Left ventricle myocardium inferior (tissue), 1 donor: ENCODE results near the gene DENND1A. TPM values are rescaled to one million over a fixed set of nuclear protein-coding genes. Genes with fewer than 3 reads are reported as not detected.

Experiments used
- DNase-seq: peaks from one replicate; pipeline ENCODE4 v3.0.0-alpha.2; 2020
- H3K27ac ChIP-seq: fragments of 200-600 bp; replicated peaks from 2 replicates; pipeline ENCODE4 v1.8.0; 2021
- H3K27me3 ChIP-seq: fragments of 200-600 bp; 2 replicates; pipeline ENCODE4 v1.8.0; 2021; ENCODE audit warnings: low read depth
- H3K36me3 ChIP-seq: fragments of 200-600 bp; 2 replicates; pipeline ENCODE4 v1.8.0; 2021
- H3K4me1 ChIP-seq: fragments of 200-600 bp; 2 replicates; pipeline ENCODE4 v1.8.0; 2021
- H3K4me3 ChIP-seq: fragments of 200-600 bp; 2 replicates; pipeline ENCODE4 v1.8.0; 2021; ENCODE audit warnings: mild to moderate bottlenecking, moderate library complexity
- H3K9me3 ChIP-seq: fragments of 200-600 bp; replicated peaks from 2 replicates; pipeline ENCODE4 v1.8.0; 2021
- CTCF ChIP-seq: fragments of 200-600 bp; IDR thresholded peaks from 2 replicates; pipeline ENCODE4 v1.8.0; 2021; ENCODE audit warnings: antibody characterized with exemption, mild to moderate bottlenecking, borderline replicate concordance
- intact Hi-C: fragments of 100-400 bp; cut with micrococcal nuclease; formaldehyde crosslinking; loops from one replicate; pipeline ENCODE4 v1.11.0; 2022
- total RNA-seq: library from RNA; stranded (reverse); fragmentation: NEBNext Ultra II Directional; extraction: Animal tissue kit (Norgen Biotek cat#: 25700); gene quantifications from one replicate; pipeline ENCODE4 v1.2.1, GENCODE V29; 2021
- donor health status: DM: no; HTN: yes; CAD: no; lungs with severe emphysema.

Gene DENND1A
- total RNA-seq, 1 donor from 2014 or later = 12.2 TPM

DNA sequence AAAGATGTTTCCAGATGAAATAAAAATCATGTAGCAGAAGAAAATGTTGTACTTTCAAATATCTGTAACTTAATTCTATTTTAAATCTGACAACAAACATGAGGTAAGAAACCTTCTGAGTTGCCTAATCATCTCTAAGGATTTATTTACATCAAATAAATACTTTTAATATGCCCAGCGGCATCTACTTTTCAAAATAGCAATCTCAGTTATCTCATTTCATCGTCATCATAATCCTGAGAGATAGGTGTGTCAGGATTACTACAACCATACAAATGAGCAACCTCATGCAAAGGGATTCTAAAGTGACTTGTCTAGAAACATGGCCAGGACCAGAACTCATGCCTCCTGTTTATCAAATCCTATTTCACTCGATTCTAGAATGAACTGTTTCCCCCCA is 49.5 kb downstream of the DENND1A start:
- Histone ChIP-seq H3K27ac (no peak overlapping the region), H3K9me3 (no peaks in the 10 kb centered on the region), H3K36me3 (peaks cover 21% of the 10 kb centered on the region), H3K4me3 (no peak overlapping the region), H3K27me3 (no peaks in the 10 kb centered on the region), H3K4me1 (peaks cover 9% of the 10 kb centered on the region)
- intact Hi-C loops = no loop called here
- no peak for TF ChIP-seq CTCF
- no peak for DNase-seq

- no peak overlapping the region for H3K4me3 ChIP-seq
- intact Hi-C loops = no loop called here
- H3K27ac ChIP-seq = no peak overlapping the region
- H3K27me3 ChIP-seq = no peaks in the 10 kb centered on the region
- H3K4me1 ChIP-seq = no peaks in the 10 kb centered on the region
- no peak for TF ChIP-seq CTCF
- no peak for DNase-seq
- H3K36me3 ChIP-seq = peaks cover 27% of the 10 kb centered on the region
- no peaks in the 10 kb centered on the region for H3K9me3 ChIP-seq
Observed at GRCh38 chr9:123876750-123877149, 53.2 kb downstream of the DENND1A start.

DNA sequence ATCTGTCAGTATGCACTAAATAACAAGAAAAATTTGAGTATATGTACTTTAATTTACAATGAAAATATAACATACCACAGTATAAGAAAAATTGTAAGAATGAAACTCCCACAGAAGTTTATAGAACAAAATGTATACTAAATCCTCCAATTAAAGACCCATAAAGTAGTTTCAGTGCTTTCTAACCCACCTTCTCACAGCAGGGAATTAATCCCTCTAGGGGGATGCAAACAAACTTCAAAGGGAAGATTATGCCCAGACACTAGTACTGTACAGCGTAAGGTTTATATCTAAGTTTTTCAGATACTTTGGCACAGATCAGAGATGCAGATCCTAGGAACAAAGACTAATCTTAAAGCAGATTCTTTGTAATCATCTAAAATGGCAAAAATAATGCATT is 57.2 kb downstream of the DENND1A start:
- Histone ChIP-seq H3K27me3 (no peaks in the 10 kb centered on the region), H3K9me3 (no peaks in the 10 kb centered on the region), H3K27ac (no peak overlapping the region), H3K4me3 (no peak overlapping the region), H3K4me1 (peaks cover 9% of the 10 kb centered on the region), H3K36me3 (peaks cover 25% of the 10 kb centered on the region)
- no peak for DNase-seq
- intact Hi-C loops = no loop called here
- no peak for TF ChIP-seq CTCF

GRCh38 chr9:123871781-123872180 is 58.1 kb downstream of the DENND1A start:
- Histone ChIP-seq H3K27ac (no peak overlapping the region), H3K9me3 (no peaks in the 10 kb centered on the region), H3K36me3 (peaks cover 15% of the 10 kb centered on the region), H3K27me3 (no peaks in the 10 kb centered on the region), H3K4me3 (no peak overlapping the region), H3K4me1 (peaks cover 19% of the 10 kb centered on the region)
- TF ChIP-seq CTCF = peak; percentile 34
- DNase-seq = no peak
- intact Hi-C loops = no loop called here

- no peak for TF ChIP-seq CTCF
- H3K27ac ChIP-seq = peak overlapping the region; percentile 49
- H3K9me3 ChIP-seq = no peaks in the 10 kb centered on the region
- H3K4me1 ChIP-seq = peaks cover 38% of the 10 kb centered on the region
- intact Hi-C loops = no loop called here
- no peaks in the 10 kb centered on the region for H3K36me3 ChIP-seq
- no peak for DNase-seq
- no peaks in the 10 kb centered on the region for H3K27me3 ChIP-seq
- H3K4me3 ChIP-seq = peak overlapping the region; percentile 32
Observed at GRCh38 chr9:123868002-123868401, 61.9 kb downstream of the DENND1A start.

GRCh38 chr9:123867034-123867433 is 62.9 kb downstream of the DENND1A start:
- no peaks in the 10 kb centered on the region for H3K36me3 ChIP-seq
- intact Hi-C loops = no loop called here
- H3K27ac ChIP-seq = peak overlapping the region; percentile 62
- H3K4me3 ChIP-seq = no peak overlapping the region
- TF ChIP-seq CTCF = no peak
- no peak for DNase-seq
- no peaks in the 10 kb centered on the region for H3K9me3 ChIP-seq
- peaks cover 39% of the 10 kb centered on the region for H3K4me1 ChIP-seq
- H3K27me3 ChIP-seq = no peaks in the 10 kb centered on the region
